Stimulated activated CD4-positive, alpha-beta T cell treated with anti-CD3 and anti-CD28 coated beads, Interleukin-2, amount 100 ng/mL, for 24 hours (primary cell): Measurements from ENCODE around the gene ZNF451.

Experiments
- DNase-seq, 2 donors: peaks; one replicate each; pipeline ENCODE4 v3.0.0-alpha.2; 2020

Gene ZNF451

GRCh38 chr6:57215260-57215659 lies 125.3 kb downstream of the ZNF451 start:
- no peak for DNase-seq

GRCh38 chr6:57216235-57217101 lies 126.5 kb downstream of the ZNF451 start:
- no peak for DNase-seq

- DNase-seq: no peak
These were observed 127.3 kb downstream of the ZNF451 start for GRCh38 chr6:57217270-57217669.
